Kidney epithelial cell (primary cell): ENCODE results near the gene TRIM37. TPM values are rescaled to one million over a fixed set of nuclear protein-coding genes. Genes with fewer than 3 reads are reported as not detected.

Experiments
- DNase-seq: peaks from one replicate; pipeline ENCODE4 v3.0.0-alpha.2; 2010; ENCODE audit warnings: low read depth
- H3K27me3 ChIP-seq: 2 replicates; pipeline ENCODE4 v1.6.0; 2011; ENCODE audit warnings: low read length; ENCODE audit not compliant: control insufficient read depth, insufficient read depth
- H3K36me3 ChIP-seq: 2 replicates; pipeline ENCODE4 v1.5.1; 2011; ENCODE audit warnings: low read length; ENCODE audit not compliant: control insufficient read depth, insufficient read depth
- H3K4me3 ChIP-seq: 2 replicates; pipeline ENCODE4 v1.5.1; 2011; ENCODE audit warnings: low read depth, mild to moderate bottlenecking, control low read depth, low read length
- CTCF ChIP-seq: IDR thresholded peaks from 2 replicates; pipeline ENCODE4 v1.5.1; 2011; ENCODE audit warnings: mild to moderate bottlenecking, moderate library complexity, low read length, control low read depth, inconsistent platforms; ENCODE audit not compliant: insufficient read depth, poor library complexity, severe bottlenecking
- total RNA-seq: library from RNA; depleted of rRNA; stranded (reverse); fragments of >200 nt; gene quantifications from 2 replicates; pipeline ENCODE4 v1.2.3, GENCODE V29; 2015

Gene TRIM37
- total RNA-seq, 1 donor from 2014 or later = 30.2 TPM

- no peak for DNase-seq
- TF ChIP-seq CTCF = no peak
- Histone ChIP-seq H3K4me3 (no peak overlapping the region), H3K36me3 (no peaks in the 10 kb centered on the region), H3K27me3 (no peaks in the 10 kb centered on the region)
Observed at GRCh38 chr17:59026176-59026939, 80.3 kb downstream of the TRIM37 start.

GRCh38 chr17:59024916-59025315 is 81.8 kb downstream of the TRIM37 start:
- Histone ChIP-seq H3K4me3 (no peak overlapping the region), H3K36me3 (no peaks in the 10 kb centered on the region), H3K27me3 (no peaks in the 10 kb centered on the region)
- no peak for TF ChIP-seq CTCF
- DNase-seq = no peak

DNA sequence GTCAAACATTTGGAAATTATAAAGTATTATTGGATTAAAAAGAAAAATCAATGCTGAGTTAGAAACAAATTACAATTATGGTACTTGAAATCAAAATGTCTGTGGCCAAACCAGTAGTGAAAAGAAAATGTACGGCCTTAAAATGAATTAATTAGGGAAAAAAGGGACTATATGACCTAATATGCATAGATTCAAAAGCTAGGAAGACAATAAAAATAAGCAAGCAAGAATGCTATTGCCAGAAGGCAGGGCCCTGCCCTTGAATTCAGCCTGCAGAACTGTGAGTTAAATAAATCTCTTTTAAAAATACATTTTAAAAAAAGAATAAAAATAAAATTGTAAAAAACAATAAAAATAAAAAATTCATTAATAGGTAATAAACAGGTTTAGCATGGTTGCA is 88.7 kb downstream of the TRIM37 start:
- H3K4me3 ChIP-seq = no peak overlapping the region
- no peaks in the 10 kb centered on the region for H3K36me3 ChIP-seq
- no peak for DNase-seq

GRCh38 chr17:59011975-59012374 is 94.7 kb downstream of the TRIM37 start:
- Histone ChIP-seq H3K27me3 (no peaks in the 10 kb centered on the region), H3K36me3 (no peaks in the 10 kb centered on the region), H3K4me3 (no peak overlapping the region)
- TF ChIP-seq CTCF = no peak
- no peak for DNase-seq

More for the DNA sequence above, 88.7 kb downstream of the TRIM37 start:
- no peak for TF ChIP-seq CTCF
- H3K27me3 ChIP-seq = no peaks in the 10 kb centered on the region

DNA sequence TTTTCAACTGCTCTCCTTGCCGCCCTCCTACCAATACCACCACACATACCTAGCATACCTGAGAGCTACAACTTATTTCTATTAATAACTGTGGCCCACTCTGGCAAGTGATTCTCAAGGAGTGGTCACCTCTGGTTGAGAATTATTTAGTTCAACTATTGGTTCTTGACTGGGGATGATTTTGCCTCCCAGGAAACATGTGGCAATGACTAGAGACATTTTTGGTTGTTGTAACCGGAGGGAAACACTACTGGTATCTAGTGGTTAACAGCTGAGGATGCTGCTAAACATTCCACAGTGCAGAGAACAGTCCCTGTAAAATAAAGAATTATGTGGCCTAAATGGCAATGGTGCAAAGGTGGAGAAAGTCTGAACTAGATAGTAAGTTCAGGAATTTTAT is 96.7 kb downstream of the TRIM37 start:
- TF ChIP-seq CTCF = no peak
- no peaks in the 10 kb centered on the region for H3K36me3 ChIP-seq
- DNase-seq = no peak
- no peaks in the 10 kb centered on the region for H3K27me3 ChIP-seq
- H3K4me3 ChIP-seq = no peak overlapping the region

DNA sequence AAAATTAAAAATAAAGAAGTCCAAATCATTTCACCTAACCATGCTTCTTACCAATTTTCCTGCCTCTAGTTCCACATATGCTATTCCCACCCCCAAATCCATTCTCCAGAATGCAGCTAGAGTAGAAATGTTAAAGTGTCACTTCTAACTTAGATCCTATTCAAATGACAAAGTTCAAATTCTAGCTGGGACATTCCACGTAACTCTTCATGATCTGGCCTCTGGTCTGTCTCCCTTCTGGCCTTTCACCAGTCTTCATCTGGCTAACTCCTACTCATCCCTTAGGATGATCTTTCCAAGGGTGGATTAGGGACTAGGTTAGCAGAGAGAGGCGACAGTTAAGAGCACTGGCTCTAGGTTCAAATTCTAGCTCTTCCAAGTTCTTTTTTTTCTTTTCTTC is 97.9 kb downstream of the TRIM37 start:
- Histone ChIP-seq H3K27me3 (no peaks in the 10 kb centered on the region), H3K4me3 (no peak overlapping the region), H3K36me3 (no peaks in the 10 kb centered on the region)
- no peak for DNase-seq
- TF ChIP-seq CTCF = no peak
